MM.1S (cell line): Measurements from ENCODE around the gene CCDC63.

ENCODE experiments used
- DNase-seq: peaks from one replicate; pipeline ENCODE4 v3.0.0-alpha.2; 2015
- H2AFZ ChIP-seq: fragments of 300-600 bp; sonication (generic); 2 replicates; pipeline ENCODE4 v1.6.0; 2016; ENCODE audit warnings: antibody characterized with exemption, low read length
- H3F3A ChIP-seq: fragments of 300-600 bp; sonication (generic); 2 replicates; pipeline ENCODE4 v1.6.1; 2016; ENCODE audit warnings: mild to moderate bottlenecking, antibody characterized with exemption, low read length, moderate library complexity, mixed read lengths; ENCODE audit not compliant: insufficient read depth
- H3K27ac ChIP-seq: fragments of 300-600 bp; sonication (generic); 2 replicates; pipeline ENCODE4 v1.5.1; 2016; ENCODE audit warnings: mild to moderate bottlenecking, low read length
- H3K27me3 ChIP-seq: fragments of 300-600 bp; sonication (generic); replicated peaks from 2 replicates; pipeline ENCODE4 v1.6.0; 2016; ENCODE audit warnings: low read length; ENCODE audit not compliant: insufficient read depth
- H3K36me3 ChIP-seq: fragments of 300-600 bp; sonication (generic); replicated peaks from 2 replicates; pipeline ENCODE4 v1.6.1; 2016; ENCODE audit warnings: mild to moderate bottlenecking, low read length, mixed read lengths; ENCODE audit not compliant: insufficient read depth
- H3K4me1 ChIP-seq: fragments of 300-600 bp; sonication (generic); 2 replicates; pipeline ENCODE4 v1.6.1; 2016; ENCODE audit warnings: low read length, mixed read lengths
- H3K4me2 ChIP-seq: fragments of 300-600 bp; sonication (generic); 2 replicates; pipeline ENCODE4 v1.6.0; 2016; ENCODE audit warnings: low read depth, low read length
- H3K4me3 ChIP-seq: fragments of 300-600 bp; sonication (generic); 2 replicates; pipeline ENCODE4 v1.5.1; 2016; ENCODE audit warnings: low read length, mixed read lengths
- H3K79me2 ChIP-seq: fragments of 300-600 bp; sonication (generic); 2 replicates; pipeline ENCODE4 v1.6.1; 2016; ENCODE audit warnings: mixed run types, low read length, mixed read lengths
- H3K9ac ChIP-seq: fragments of 300-600 bp; sonication (generic); 2 replicates; pipeline ENCODE4 v1.6.1; 2016; ENCODE audit warnings: low read length, mixed read lengths
- H3K9me2 ChIP-seq: fragments of 300-600 bp; sonication (generic); replicated peaks from 2 replicates; pipeline ENCODE4 v1.6.1; 2016; ENCODE audit warnings: mild to moderate bottlenecking, low read length, mixed read lengths; ENCODE audit not compliant: insufficient read depth
- H3K9me3 ChIP-seq: fragments of 300-600 bp; sonication (generic); replicated peaks from 2 replicates; pipeline ENCODE4 v1.6.1; 2016; ENCODE audit warnings: mild to moderate bottlenecking, low read length, mixed read lengths; ENCODE audit not compliant: insufficient read depth
- H4K20me1 ChIP-seq: fragments of 300-600 bp; sonication (generic); 2 replicates; pipeline ENCODE4 v1.6.1; 2016; ENCODE audit warnings: mild to moderate bottlenecking, low read length, moderate library complexity, mixed read lengths; ENCODE audit not compliant: insufficient read depth
- EZH2 ChIP-seq: fragments of 300-600 bp; sonication (generic); optimal IDR thresholded peaks from 2 replicates; pipeline ENCODE3; 2017; ENCODE audit warnings: low read depth, mild to moderate bottlenecking, antibody characterized with exemption, low read length, mixed read lengths
- EZH2phosphoT487 ChIP-seq: fragments of 300-600 bp; sonication (generic); IDR thresholded peaks from 2 replicates; pipeline ENCODE4 v1.6.1; 2018; ENCODE audit warnings: antibody characterized with exemption, low read length
- TF ChIP-seq, protein P1 (sequence below): fragments of 300-600 bp; sonication (generic); IDR thresholded peaks from 2 replicates; pipeline ENCODE4 v1.5.1; 2016; ENCODE audit warnings: antibody characterized with exemption, low read length, mixed read lengths

The CCDC63 gene

DNA sequence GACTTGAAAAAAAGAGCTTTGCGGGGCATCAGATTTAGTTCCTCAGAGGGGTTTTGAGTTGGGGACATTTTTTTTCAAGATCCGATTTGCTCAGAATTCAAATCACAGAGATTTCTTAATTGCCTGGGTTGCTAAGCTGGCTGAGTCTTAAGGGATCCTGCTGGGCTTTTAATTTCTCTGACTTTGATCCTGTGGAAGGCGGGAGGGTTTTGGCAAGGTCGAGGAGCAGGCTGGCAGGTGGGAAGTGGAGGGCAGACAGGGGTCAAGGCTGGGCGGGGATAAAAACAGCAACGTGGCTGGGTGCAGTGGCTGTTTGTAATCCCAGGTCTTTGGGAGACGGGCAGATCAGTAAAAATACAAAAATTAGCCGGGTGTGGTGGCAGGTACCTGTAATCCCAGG, 33.5 kb upstream of the CCDC63 start:
- Histone ChIP-seq H3F3A (no peaks in the 10 kb centered on the region), H3K27ac (no peak overlapping the region), H3K4me3 (no peak overlapping the region), H3K79me2 (no peaks in the 10 kb centered on the region), H3K36me3 (no peaks in the 10 kb centered on the region), H2AFZ (no peak overlapping the region), H3K4me2 (no peak overlapping the region), H4K20me1 (no peaks in the 10 kb centered on the region), H3K9me3 (no peaks in the 10 kb centered on the region), H3K9me2 (no peaks in the 10 kb centered on the region), H3K27me3 (no peaks in the 10 kb centered on the region), H3K9ac (no peak overlapping the region), H3K4me1 (no peaks in the 10 kb centered on the region)
- TF ChIP-seq, protein P1, sequence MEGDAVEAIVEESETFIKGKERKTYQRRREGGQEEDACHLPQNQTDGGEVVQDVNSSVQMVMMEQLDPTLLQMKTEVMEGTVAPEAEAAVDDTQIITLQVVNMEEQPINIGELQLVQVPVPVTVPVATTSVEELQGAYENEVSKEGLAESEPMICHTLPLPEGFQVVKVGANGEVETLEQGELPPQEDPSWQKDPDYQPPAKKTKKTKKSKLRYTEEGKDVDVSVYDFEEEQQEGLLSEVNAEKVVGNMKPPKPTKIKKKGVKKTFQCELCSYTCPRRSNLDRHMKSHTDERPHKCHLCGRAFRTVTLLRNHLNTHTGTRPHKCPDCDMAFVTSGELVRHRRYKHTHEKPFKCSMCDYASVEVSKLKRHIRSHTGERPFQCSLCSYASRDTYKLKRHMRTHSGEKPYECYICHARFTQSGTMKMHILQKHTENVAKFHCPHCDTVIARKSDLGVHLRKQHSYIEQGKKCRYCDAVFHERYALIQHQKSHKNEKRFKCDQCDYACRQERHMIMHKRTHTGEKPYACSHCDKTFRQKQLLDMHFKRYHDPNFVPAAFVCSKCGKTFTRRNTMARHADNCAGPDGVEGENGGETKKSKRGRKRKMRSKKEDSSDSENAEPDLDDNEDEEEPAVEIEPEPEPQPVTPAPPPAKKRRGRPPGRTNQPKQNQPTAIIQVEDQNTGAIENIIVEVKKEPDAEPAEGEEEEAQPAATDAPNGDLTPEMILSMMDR: no peak
- TF ChIP-seq EZH2 (no peak), EZH2phosphoT487 (no peak)
- no peak for DNase-seq

- Histone ChIP-seq H3K79me2 (no peaks in the 10 kb centered on the region), H3K27me3 (no peaks in the 10 kb centered on the region), H4K20me1 (no peaks in the 10 kb centered on the region), H3K9me2 (no peaks in the 10 kb centered on the region), H3K4me2 (no peak overlapping the region), H3K36me3 (no peaks in the 10 kb centered on the region), H3K9me3 (no peaks in the 10 kb centered on the region), H3K9ac (no peak overlapping the region), H3K4me3 (no peak overlapping the region), H3F3A (no peaks in the 10 kb centered on the region), H3K4me1 (no peaks in the 10 kb centered on the region), H2AFZ (no peak overlapping the region), H3K27ac (no peak overlapping the region)
- DNase-seq: no peak
- TF ChIP-seq EZH2 (no peak), EZH2phosphoT487 (no peak)
- TF ChIP-seq, protein P1: no peak
These were observed 33.0 kb upstream of the CCDC63 start for GRCh38 chr12:110813756-110814155.

DNA sequence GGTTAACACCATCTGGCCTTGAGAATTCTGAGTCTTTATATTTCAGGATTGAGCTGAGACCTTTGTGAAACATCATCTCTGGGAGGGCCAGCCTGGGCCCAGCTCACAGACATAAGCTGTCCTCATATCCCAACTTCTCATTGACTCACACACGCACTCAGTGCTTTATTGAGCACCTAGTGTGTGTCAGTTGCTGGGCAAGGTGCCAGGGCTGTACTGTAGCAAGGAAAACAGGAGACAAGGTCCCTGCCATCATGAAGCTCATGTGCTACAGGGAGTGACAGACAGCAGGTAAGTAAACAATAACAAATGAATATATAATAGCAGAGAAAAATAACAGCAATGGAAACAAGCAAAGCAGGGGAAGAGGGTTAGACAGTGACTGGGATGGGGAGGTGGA, 30.5 kb upstream of the CCDC63 start:
- Histone ChIP-seq H2AFZ (no peak overlapping the region), H3F3A (no peaks in the 10 kb centered on the region), H4K20me1 (no peaks in the 10 kb centered on the region), H3K4me2 (no peak overlapping the region), H3K9me2 (no peaks in the 10 kb centered on the region), H3K27ac (no peak overlapping the region), H3K4me3 (no peak overlapping the region), H3K9me3 (no peaks in the 10 kb centered on the region), H3K27me3 (no peaks in the 10 kb centered on the region), H3K36me3 (no peaks in the 10 kb centered on the region), H3K4me1 (no peaks in the 10 kb centered on the region), H3K79me2 (no peaks in the 10 kb centered on the region), H3K9ac (no peak overlapping the region)
- DNase-seq: no peak
- no peak for TF ChIP-seq EZH2
- TF ChIP-seq, protein P1: no peak
- TF ChIP-seq EZH2phosphoT487: no peak

DNA sequence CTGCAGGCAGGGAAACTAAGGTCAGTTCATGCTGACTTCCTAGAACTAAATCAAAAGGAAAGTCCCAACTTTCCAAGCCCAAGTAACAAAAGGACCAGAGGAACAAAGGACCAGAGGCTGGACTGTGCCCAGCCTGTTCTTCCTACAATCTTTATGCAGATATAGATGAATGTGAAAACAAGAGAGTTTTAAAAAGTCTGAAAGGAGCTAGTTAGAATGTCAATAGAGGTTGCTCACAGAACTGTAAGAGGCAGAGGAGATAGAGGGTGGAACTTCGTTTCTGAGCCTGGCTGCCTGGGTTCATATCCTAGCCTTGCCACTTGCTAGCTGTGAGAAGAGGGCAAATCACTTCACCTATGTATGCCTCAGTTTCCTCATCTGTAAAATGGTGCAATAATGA, 30.0 kb upstream of the CCDC63 start:
- H3K9me2 ChIP-seq: no peaks in the 10 kb centered on the region
- H3K27ac ChIP-seq: no peak overlapping the region
- no peaks in the 10 kb centered on the region for H3K9me3 ChIP-seq
- no peaks in the 10 kb centered on the region for H3F3A ChIP-seq
- H3K9ac ChIP-seq: no peak overlapping the region
- no peaks in the 10 kb centered on the region for H3K4me1 ChIP-seq
- no peaks in the 10 kb centered on the region for H3K79me2 ChIP-seq
- TF ChIP-seq, protein P1: no peak
- TF ChIP-seq EZH2 (no peak), EZH2phosphoT487 (no peak)
- H3K27me3 ChIP-seq: no peaks in the 10 kb centered on the region
- DNase-seq: no peak
- H3K4me2 ChIP-seq: no peak overlapping the region
- H4K20me1 ChIP-seq: no peaks in the 10 kb centered on the region
- H2AFZ ChIP-seq: no peak overlapping the region
- no peak overlapping the region for H3K4me3 ChIP-seq
- H3K36me3 ChIP-seq: no peaks in the 10 kb centered on the region
